GM23338 (cell line): Measurements from ENCODE around the gene GLTP. TPM values are rescaled to one million over a fixed set of nuclear protein-coding genes. Genes with fewer than 3 reads are reported as not detected.
"Not testable (repeated sequence)": the region's sequence is repeated elsewhere in the genome, so short reads cannot be mapped to it uniquely, and the experiment has no call there.

Experiments
- ATAC-seq: fragments of 200-7000 bp; cut with Tn5 transposase; 3 replicates; pipeline ENCODE4 v1.9.1; 2020
- DNase-seq: peaks from one replicate; pipeline ENCODE4 v3.0.0-alpha.2; 2015; ENCODE audit warnings: low spot score
- H2AFZ ChIP-seq: fragments of 200-600 bp; sonication (generic); 2 replicates; pipeline ENCODE4 v1.8.0; 2016; ENCODE audit warnings: antibody characterized with exemption, mild to moderate bottlenecking, moderate library complexity
- H3F3A ChIP-seq: fragments of 200-600 bp; sonication (generic); replicated peaks from 2 replicates; pipeline ENCODE4 v1.8.0; 2017; ENCODE audit warnings: antibody characterized with exemption, mixed run types, low read depth
- H3K27ac ChIP-seq: fragments of 200-600 bp; sonication (generic); 2 replicates; pipeline ENCODE4 v1.6.1; 2016; ENCODE audit warnings: low read depth
- H3K27me3 ChIP-seq: fragments of 200-600 bp; sonication (generic); 2 replicates; pipeline ENCODE4 v1.8.0; 2016; ENCODE audit warnings: mild to moderate bottlenecking, mixed run types, moderate library complexity; ENCODE audit not compliant: insufficient read depth
- H3K36me3 ChIP-seq: fragments of 200-600 bp; sonication (generic); 2 replicates; pipeline ENCODE4 v1.8.0; 2016; ENCODE audit warnings: mild to moderate bottlenecking; ENCODE audit not compliant: insufficient read depth
- H3K4me1 ChIP-seq: fragments of 200-600 bp; sonication (generic); 2 replicates; pipeline ENCODE4 v1.8.0; 2016; ENCODE audit warnings: mild to moderate bottlenecking, moderate library complexity; ENCODE audit not compliant: insufficient read depth
- H3K4me2 ChIP-seq: fragments of 200-600 bp; sonication (generic); 2 replicates; pipeline ENCODE4 v1.7.1; 2017; ENCODE audit warnings: mixed run types
- H3K4me3 ChIP-seq: fragments of 200-600 bp; sonication (generic); 2 replicates; pipeline ENCODE4 v1.6.1; 2016; ENCODE audit warnings: mixed run types
- H3K79me2 ChIP-seq: fragments of 200-600 bp; sonication (generic); replicated peaks from 2 replicates; pipeline ENCODE4 v1.8.0; 2017; ENCODE audit warnings: mild to moderate bottlenecking; ENCODE audit not compliant: insufficient read depth
- H3K9me2 ChIP-seq: fragments of 200-600 bp; sonication (generic); 2 replicates; pipeline ENCODE4 v1.8.0; 2017; ENCODE audit not compliant: insufficient read depth
- H4K20me1 ChIP-seq: fragments of 200-600 bp; sonication (generic); replicated peaks from 2 replicates; pipeline ENCODE4 v1.8.0; 2017; ENCODE audit warnings: mild to moderate bottlenecking; ENCODE audit not compliant: insufficient read depth
- H3K27ac Mint-ChIP-seq: 2 replicates; pipeline ENCODE4 v1.8.0; 2020; ENCODE audit warnings: inconsistent platforms, mild to moderate bottlenecking, moderate library complexity, mixed read lengths
- H3K27me3 Mint-ChIP-seq: 3 replicates; pipeline ENCODE4 v1.8.0; 2022; ENCODE audit warnings: low read depth, mild to moderate bottlenecking, moderate library complexity, mixed read lengths, inconsistent platforms; ENCODE audit not compliant: insufficient read depth, poor library complexity
- H3K36me3 Mint-ChIP-seq: 3 replicates; pipeline ENCODE4 v1.8.0; 2021; ENCODE audit warnings: low read depth, mild to moderate bottlenecking, inconsistent platforms, moderate library complexity, mixed read lengths
- H3K4me1 Mint-ChIP-seq: 3 replicates; pipeline ENCODE4 v1.8.0; 2020; ENCODE audit warnings: mild to moderate bottlenecking, inconsistent platforms, mixed read lengths
- H3K4me3 Mint-ChIP-seq: 3 replicates; pipeline ENCODE4 v1.8.0; 2021; ENCODE audit warnings: moderate library complexity, mild to moderate bottlenecking, inconsistent platforms, mixed read lengths
- H3K9me3 Mint-ChIP-seq: 3 replicates; pipeline ENCODE4 v1.8.0; 2020; ENCODE audit warnings: moderate library complexity, mild to moderate bottlenecking, inconsistent platforms, mixed read lengths
- CREB1 ChIP-seq: fragments of 250-450 bp; sonication (Bioruptor Pico); IDR thresholded peaks from 2 replicates; pipeline ENCODE4 v1.5.0; 2020; ENCODE audit warnings: low read depth, mild to moderate bottlenecking, moderate library complexity
- EZH2 ChIP-seq: fragments of 200-600 bp; sonication (generic); IDR thresholded peaks from one replicate; pipeline ENCODE4 v1.8.0; 2017; ENCODE audit warnings: antibody characterized with exemption, mild to moderate bottlenecking, low read depth; ENCODE audit not compliant: unreplicated experiment
- EZH2phosphoT487 ChIP-seq: fragments of 200-600 bp; sonication (generic); IDR thresholded peaks from one replicate; pipeline ENCODE4 v1.8.1; 2018; ENCODE audit warnings: antibody characterized with exemption; ENCODE audit not compliant: unreplicated experiment
- JUNB ChIP-seq: IDR thresholded peaks from one replicate; pipeline ENCODE4 v1.6.1; 2016; ENCODE audit warnings: antibody characterized with exemption; ENCODE audit not compliant: unreplicated experiment
- NANOG ChIP-seq: IDR thresholded peaks from 2 replicates; pipeline ENCODE4 v1.6.1; 2016; ENCODE audit warnings: antibody characterized with exemption, borderline replicate concordance
- REST ChIP-seq: IDR thresholded peaks from one replicate; pipeline ENCODE4 v1.6.1; 2018; ENCODE audit warnings: antibody characterized with exemption; ENCODE audit not compliant: unreplicated experiment
- ZNF114 ChIP-seq: fragments of 250-450 bp; sonication (Bioruptor Pico); IDR thresholded peaks from 2 replicates; pipeline ENCODE4 v1.5.0; 2020; ENCODE audit warnings: mild to moderate bottlenecking, moderate library complexity
- ZNF331 ChIP-seq: fragments of 250-450 bp; sonication (Bioruptor Pico); IDR thresholded peaks from 2 replicates; pipeline ENCODE4 v1.5.0; 2020; ENCODE audit warnings: low read depth, mild to moderate bottlenecking, moderate library complexity
- polyA plus RNA-seq: library from polyadenylated mRNA; unstranded; fragments of >200 nt; fragmentation: Nextera tagmentation; extraction: Ambion mirVana; gene quantifications from 2 replicates; pipeline ENCODE4 v1.2.1, GENCODE V29; 2016
- total RNA-seq: library from RNA; depleted of rRNA; stranded (reverse); fragments of >200 nt; shearing (Covaris generic); gene quantifications from 2 replicates; pipeline ENCODE4 v1.2.3, GENCODE V29; 2014
- TF ChIP-seq, protein P1 (sequence below): IDR thresholded peaks from 2 replicates; pipeline ENCODE4 v1.6.1; 2016; ENCODE audit warnings: antibody characterized with exemption
- TF ChIP-seq, protein P2 (sequence below), 2 experiments: fragments of 200-600 bp in 1 of 2; sonication (generic) in 1 of 2; conservative IDR thresholded peaks; 2 replicates each; pipeline versions ENCODE4 v1.5.1 to v1.6.1; 2016 to 2017; ENCODE audit warnings: antibody characterized with exemption in 2 of 2, low read depth in 2 of 2, mild to moderate bottlenecking in 2 of 2, moderate library complexity in 1 of 2

GLTP gene
- total and polyA plus RNA-seq, 2 experiments from 2014 or later, result 26.5 to 30.2 TPM

DNA sequence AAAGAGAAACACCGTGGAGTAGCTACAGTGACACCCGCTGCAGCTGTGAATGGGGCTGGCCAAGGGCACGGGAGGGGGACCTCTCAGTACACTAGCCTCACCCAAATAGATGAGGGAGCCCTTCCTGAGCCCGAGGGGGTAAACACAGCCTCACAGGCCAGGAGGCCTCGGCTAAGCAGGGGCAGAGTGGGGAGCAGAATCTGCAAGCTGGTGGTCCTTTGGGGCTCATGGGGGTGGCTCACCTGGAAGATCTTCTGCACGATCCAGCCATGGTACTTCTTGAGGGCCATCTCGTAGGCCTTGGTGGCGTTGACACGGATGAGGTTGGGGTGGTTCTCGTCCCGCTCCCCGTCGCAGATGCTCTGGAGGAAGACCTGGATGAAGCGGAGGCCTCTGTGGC lies 25.0 kb downstream of the GLTP start:
- Histone ChIP-seq H3K79me2 (no peaks in the 10 kb centered on the region), H3K4me2 (no peak overlapping the region), H3K4me3 (no peak overlapping the region), H2AFZ (no peak overlapping the region), H3K9me2 (no peaks in the 10 kb centered on the region), H3K27me3 (no peaks in the 10 kb centered on the region), H3K27ac (no peak overlapping the region), H3F3A (no peaks in the 10 kb centered on the region), H3K36me3 (peaks cover 3% of the 10 kb centered on the region; the same call in 1 of the 2 replicates), H3K4me1 (no peaks in the 10 kb centered on the region), H4K20me1 (no peaks in the 10 kb centered on the region)
- H3K9me3 Mint-ChIP-seq, result no peaks in the 10 kb centered on the region; the same call in 2 of the 3 replicates
- peaks cover 26% of the 10 kb centered on the region for H3K36me3 Mint-ChIP-seq
- H3K27me3 Mint-ChIP-seq, result no peaks in the 10 kb centered on the region
- TF ChIP-seq NANOG, result no peak
- TF ChIP-seq, protein P1, sequence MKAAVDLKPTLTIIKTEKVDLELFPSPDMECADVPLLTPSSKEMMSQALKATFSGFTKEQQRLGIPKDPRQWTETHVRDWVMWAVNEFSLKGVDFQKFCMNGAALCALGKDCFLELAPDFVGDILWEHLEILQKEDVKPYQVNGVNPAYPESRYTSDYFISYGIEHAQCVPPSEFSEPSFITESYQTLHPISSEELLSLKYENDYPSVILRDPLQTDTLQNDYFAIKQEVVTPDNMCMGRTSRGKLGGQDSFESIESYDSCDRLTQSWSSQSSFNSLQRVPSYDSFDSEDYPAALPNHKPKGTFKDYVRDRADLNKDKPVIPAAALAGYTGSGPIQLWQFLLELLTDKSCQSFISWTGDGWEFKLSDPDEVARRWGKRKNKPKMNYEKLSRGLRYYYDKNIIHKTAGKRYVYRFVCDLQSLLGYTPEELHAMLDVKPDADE, result no peak
- TF ChIP-seq CREB1 (CRISPR knock-in tag), result no peak
- TF ChIP-seq, protein P2, sequence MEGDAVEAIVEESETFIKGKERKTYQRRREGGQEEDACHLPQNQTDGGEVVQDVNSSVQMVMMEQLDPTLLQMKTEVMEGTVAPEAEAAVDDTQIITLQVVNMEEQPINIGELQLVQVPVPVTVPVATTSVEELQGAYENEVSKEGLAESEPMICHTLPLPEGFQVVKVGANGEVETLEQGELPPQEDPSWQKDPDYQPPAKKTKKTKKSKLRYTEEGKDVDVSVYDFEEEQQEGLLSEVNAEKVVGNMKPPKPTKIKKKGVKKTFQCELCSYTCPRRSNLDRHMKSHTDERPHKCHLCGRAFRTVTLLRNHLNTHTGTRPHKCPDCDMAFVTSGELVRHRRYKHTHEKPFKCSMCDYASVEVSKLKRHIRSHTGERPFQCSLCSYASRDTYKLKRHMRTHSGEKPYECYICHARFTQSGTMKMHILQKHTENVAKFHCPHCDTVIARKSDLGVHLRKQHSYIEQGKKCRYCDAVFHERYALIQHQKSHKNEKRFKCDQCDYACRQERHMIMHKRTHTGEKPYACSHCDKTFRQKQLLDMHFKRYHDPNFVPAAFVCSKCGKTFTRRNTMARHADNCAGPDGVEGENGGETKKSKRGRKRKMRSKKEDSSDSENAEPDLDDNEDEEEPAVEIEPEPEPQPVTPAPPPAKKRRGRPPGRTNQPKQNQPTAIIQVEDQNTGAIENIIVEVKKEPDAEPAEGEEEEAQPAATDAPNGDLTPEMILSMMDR (conservative IDR thresholded peaks at IDR 0.05; ENCODE audit: low read depth in 2 of 2), result no peak
- TF ChIP-seq JUNB, result no peak
- no peak for TF ChIP-seq ZNF331 (CRISPR knock-in tag)
- no peak for TF ChIP-seq ZNF114 (CRISPR knock-in tag)
- TF ChIP-seq EZH2, result no peak
- TF ChIP-seq REST, result no peak
- TF ChIP-seq EZH2phosphoT487, result no peak
- H3K27ac Mint-ChIP-seq, result no peak overlapping the region
- H3K4me3 Mint-ChIP-seq, result no peak overlapping the region
- DNase-seq, result no peak
- H3K4me1 Mint-ChIP-seq, result no peaks in the 10 kb centered on the region
- ATAC-seq, result no peak

- ATAC-seq, H3K36me3 Mint-ChIP-seq, H3K4me3 Mint-ChIP-seq, H4K20me1 ChIP-seq, H3K27me3 ChIP-seq, H3K9me2 ChIP-seq, H3K4me2 ChIP-seq, H3K9me3 Mint-ChIP-seq, H3K36me3 ChIP-seq, H3K79me2 ChIP-seq, H3K4me1 Mint-ChIP-seq, H3K27ac ChIP-seq, DNase-seq, H3K27ac Mint-ChIP-seq, H3K4me3 ChIP-seq, H3F3A ChIP-seq, H3K4me1 ChIP-seq, H2AFZ ChIP-seq: not testable (repeated sequence)
- peaks cover 10% of the 10 kb centered on the region for H3K27me3 Mint-ChIP-seq
Observed at GRCh38 chr12:109850518-109850917, 29.8 kb downstream of the GLTP start.
